ENCODE data around the gene AHDC1.
A peak's percentile ranks its signal among the peaks of the same experiment; 100 is the strongest.

AHDC1 gene

DNA sequence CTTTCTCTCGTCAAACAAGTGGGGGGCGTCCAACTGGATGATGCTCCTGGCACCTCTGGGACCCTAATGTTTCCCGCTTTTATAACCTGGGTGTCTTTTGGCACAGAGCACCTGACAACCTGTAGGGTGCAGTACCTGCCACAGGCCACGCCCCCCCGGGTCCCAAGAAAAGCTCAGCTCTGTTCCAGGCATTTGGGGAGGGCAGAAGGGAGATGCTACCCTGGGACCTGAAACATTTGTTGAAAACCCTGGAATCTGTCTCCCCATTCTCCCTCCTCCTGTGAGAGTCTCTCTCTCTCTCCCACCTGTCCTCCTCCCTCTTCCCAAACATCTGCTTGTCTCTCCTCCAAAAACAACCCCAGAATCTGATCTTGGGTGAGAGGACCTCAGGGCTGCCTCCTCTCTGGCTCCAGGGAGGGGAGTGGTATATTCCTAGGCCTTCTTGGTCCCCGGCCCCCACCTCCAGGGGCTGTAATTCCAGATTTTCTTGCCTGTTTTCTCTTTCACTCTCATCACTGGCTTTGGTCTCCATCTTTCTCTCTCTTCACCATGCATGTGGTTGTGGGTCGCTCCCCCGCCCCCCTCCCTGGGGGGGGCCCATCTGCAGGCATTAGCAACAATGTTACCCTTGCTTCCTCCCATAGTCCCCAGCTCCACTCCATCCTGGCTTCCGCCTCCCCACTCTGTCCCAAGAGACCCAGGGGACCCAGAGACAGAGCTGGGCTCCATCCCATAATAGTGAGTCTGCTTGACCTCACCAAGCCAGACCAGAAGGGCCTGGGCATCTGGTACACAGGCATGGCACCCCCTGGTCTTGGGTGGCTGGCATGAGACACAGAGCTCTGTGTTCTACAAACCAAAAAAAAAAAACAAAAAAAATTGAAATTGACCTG is 4.1 kb downstream of the AHDC1 start:
- DNase-seq (ENCODE audit: low read depth in 2 of 2), result no peak

GRCh38 chr1:27598902-27599528 is 4.9 kb downstream of the AHDC1 start:
- DNase-seq (ENCODE audit: low read depth in 2 of 2), result peak; percentile 34 to 36

DNA sequence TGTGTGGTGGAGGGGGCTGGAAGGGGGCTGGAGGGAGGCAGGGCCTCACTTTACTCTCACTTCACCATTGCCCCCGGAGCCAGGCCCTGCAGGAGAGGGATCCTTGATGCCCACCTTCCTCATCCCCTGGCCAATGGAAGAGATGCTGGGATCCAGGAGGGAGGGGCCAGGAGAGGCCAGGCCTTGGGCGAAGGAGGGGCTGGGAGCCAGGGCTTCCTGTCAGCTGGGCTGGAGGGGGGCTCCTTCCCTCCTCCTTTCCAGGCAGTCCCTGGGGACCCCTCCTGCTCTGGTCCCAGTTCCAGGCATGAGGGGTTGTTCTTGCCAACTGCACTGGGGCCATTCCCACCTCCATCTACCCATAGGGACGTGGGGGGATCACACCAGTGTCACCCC is 5.7 kb downstream of the AHDC1 start:
- no peak for DNase-seq (ENCODE audit: low read depth in 2 of 2)

- no peak for DNase-seq (ENCODE audit: low read depth in 2 of 2)
Observed at GRCh38 chr1:27597516-27598294, 6.2 kb downstream of the AHDC1 start.

DNA sequence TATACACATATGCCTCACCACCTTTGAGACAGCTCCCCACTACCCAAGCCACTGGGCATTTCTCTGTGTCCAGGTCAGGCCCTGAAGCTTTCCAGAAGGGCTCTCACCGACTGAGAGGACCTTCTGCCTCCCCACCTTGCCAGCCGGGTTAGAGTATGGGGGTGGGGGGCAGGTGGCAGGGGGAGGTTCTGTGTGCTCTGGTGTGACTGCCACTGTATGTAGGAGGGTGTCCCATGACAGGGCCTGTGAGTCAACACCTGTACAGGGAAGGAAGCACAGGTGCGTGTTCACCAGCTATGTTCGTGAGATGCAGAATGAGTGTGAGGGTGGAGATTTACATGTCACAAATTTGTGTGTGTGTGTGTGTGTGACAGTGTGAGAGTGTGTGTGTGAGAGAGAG is 7.0 kb downstream of the AHDC1 start:
- DNase-seq (ENCODE audit: low read depth in 2 of 2), result no peak

DNA sequence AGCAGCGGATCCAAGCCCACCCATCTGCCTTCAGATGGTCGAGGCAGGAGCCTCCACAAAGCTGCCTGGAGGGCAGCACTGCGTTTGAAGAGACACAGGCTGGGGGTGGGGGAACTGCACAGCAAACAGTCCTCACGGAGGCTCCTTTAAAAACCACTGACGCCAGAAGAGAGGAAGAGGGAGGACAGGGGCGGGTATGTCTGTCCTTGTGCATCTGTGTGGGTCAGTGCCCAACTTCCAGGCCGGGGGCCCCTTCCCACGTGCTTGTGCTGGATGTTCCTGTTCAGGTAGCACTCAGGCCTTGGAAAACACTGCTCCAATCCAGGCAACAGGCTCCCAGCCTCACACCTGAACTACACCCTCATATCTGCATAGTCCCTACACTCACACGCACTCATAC is 7.7 kb downstream of the AHDC1 start:
- DNase-seq (ENCODE audit: low read depth in 2 of 2), result no peak

GRCh38 chr1:27595597-27595996 is 8.3 kb downstream of the AHDC1 start:
- DNase-seq (ENCODE audit: low read depth in 2 of 2), result no peak

GRCh38 chr1:27594564-27595510 is 9.1 kb downstream of the AHDC1 start:
- DNase-seq (ENCODE audit: low read depth in 2 of 2), result no peak

- no peak for DNase-seq (ENCODE audit: low read depth in 2 of 2)
Observed at GRCh38 chr1:27593678-27594563, 10.0 kb downstream of the AHDC1 start.

DNA sequence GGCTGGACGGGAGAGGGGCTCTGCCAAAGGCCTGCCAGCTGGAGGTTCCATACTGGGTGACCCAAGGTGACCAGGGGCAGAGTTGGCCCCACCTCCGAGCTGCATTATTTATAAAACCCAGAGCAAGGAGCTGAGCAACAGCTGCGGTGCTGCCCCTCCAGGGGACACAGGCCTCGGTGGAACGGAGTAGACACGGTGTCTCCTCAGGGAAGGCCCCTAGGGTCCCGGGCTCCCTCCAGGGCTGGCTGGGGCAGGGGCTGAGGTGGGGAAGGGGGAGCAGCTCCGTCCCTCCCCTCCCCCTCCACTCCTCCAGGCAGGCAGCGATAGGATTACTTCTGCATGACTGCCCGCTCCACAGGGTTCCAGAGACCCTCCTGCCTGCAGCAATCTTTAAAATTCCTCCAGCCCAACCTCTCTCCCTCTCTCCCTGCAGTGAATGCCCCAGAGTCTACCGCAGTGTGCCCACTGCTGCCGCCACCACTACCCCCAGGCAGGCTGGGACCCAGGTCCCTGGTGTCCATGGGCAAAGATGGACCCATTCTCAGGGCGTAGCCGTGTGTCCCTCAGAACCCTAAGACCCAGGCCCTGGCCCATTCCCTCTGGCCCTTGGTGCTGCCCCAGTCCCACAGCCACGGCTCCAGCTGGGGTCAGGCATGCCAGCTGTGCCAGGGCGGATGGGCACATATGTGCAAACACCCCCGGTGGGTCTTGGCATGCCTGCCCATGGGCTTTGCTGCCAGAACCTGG is 10.8 kb downstream of the AHDC1 start:
- DNase-seq (ENCODE audit: low read depth in 2 of 2), result no peak

DNA sequence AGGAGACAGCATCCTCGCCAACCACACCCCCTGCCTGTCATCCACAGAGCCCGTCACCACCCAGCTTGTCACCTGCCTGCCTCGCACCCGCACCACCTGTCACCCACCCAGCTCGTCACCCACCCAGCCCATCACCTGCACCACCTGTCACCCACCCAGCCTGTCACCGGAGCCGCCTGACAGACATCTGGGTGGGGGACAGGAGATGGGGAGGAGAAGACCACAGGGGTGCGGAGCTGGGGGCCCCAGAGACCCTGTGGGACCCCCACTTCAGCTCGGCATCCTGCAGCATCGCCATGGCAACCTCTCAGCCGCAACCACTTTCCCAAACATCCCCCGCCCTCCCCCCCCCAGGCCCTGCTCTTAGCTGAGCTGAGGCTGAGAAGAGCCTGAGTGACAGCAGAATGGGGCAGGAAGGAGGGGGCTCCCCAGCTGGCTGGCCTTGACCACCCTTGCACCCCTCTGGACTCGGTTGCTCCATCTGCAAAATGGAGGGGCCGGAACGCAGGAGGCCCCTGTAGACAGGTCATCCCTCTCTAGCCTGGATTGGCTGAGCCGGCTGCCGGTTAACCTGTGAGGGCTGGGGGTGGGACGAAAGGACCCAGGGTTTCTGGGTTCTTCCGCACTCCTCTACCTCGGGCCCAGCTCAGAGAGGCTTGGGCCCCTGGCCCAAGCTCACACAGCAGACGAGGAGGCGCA is 11.6 kb downstream of the AHDC1 start:
- DNase-seq (ENCODE audit: low read depth in 2 of 2), result no peak

DNA sequence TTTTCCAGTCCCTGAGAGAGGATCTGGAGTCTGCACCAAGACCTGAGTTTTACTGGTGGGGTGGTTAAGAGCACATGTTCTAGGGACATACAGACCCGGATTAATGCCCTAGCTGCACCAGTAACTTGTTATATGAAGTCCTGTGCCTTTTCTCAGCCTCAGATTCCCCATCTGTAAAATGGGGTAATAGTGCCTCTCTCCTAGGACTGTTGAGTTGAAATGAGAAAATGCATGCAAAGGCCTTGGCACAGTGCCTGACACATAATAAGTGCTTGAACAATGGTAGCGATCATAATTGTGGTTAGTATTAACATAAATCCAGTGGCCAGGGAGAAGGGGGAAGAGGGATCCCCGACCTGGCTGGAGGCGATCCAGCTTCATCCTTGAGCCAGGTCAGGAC is 12.3 kb downstream of the AHDC1 start:
- no peak for DNase-seq (ENCODE audit: low read depth in 2 of 2)

GRCh38 chr1:27590917-27591508 is 12.9 kb downstream of the AHDC1 start:
- DNase-seq (ENCODE audit: low read depth in 2 of 2), result no peak

DNA sequence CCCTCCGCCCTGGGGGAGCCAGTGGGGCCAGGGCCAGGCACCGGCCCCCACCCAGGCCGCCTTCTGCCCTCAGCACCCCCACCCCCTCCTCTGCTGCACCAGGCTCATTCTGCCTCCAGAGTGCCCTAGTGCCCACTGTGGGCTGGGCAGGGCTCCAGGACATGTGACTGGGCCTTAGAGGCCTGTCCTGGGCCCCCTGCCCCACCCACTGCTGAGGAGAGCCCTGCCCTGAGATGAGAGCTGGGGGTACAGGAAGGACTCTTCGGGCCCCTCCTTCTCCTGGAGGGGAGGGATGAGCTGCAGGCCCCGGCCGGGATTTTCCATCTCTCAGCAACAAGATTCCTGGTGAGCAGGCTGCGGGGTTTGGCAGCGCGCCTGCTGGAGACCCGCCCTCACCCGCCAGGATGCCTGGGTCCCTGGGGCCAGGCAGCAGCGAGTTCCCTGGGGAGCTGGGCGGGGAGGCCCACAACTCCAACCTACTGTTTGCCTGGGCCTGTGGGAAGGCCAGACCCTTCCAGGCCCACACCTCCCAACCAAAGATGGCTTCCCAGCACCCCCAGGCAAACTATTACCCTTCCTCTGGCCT is 14.0 kb downstream of the AHDC1 start:
- no peak for DNase-seq (ENCODE audit: low read depth in 2 of 2)

DNA sequence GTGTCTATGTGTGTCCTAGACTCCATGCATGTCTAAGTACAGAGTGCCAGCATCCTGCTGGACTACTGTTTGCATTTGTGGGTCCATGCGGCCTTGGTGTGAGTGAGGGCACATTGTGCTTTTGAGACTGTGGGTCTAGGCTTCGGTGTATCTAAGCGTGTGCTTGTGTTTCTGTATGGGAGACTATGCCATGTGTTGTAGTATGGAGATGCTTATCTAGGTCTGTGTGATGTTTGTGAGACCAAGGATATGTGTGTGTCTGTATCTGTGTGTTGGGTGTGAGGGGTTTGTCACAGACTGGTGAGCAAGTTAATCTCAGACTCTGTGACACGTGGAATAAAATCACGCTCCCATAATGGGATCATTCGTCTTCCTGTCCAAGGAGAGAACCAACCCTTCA is 14.5 kb downstream of the AHDC1 start:
- DNase-seq (ENCODE audit: low read depth in 2 of 2), result no peak

DNA sequence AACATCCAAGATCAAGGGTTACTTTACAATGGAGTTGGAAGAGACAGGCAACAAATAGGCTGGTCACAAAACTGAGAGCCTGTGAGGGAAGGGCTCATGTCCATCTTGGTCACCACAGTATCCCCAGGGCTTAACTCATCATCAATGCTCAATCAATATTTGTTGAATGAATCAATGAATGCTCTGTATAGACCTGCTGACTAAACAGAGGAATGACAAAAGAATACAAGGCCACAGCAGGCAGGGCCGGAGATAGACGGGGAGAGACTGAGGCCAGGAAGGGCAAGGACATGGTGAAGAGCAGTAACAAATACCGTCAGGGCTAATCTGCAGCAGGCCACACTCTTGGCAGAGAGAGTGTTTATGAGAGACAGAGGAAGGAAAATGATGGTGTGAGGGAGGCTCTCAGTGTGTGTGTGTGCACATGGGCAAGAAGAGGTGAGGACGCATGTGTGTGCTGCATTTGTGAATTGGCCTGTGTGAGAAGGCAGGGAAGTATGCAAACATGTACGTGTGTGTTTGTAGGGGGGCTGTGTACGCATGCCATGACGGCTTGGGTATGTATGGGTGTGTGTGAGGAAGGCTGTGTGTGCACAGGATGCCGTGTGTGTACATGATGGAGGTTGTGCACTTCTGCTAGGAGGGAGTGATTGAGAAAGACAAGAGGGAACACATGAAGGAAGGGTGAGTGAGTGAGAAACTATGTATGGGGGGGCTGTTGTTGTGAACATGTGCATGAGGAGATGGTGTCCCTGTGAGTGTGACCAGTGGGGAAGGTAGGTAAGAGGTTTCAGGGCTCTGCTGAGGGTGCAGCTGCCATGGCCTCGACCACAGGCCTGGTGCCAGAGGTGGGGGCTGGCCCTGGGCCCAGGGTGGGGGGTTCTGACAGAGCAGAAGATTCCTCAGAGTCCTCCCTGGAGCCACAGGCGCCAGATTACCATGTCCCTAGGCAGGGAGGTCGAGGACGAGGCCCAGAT is 15.4 kb downstream of the AHDC1 start:
- DNase-seq (ENCODE audit: low read depth in 2 of 2), result no peak

DNA sequence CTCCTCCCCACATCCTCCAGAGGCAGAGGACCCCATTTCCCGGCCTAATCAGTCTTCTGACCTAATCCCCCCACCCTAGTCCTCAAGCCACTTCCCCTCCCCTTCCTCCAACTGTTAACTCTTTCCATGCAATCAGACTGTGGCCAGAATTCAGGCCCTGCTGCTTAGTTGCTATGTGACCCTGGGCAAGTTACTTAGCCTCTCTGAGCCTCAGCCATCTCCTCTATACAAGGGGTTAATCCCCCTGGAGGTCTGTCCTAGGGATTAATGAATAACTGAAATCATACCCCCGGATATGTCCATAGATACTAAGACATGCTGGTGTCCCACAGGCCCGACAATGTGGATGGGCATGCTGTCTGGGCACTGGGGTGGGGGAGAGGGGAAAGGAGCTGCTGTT is 18.3 kb downstream of the AHDC1 start:
- DNase-seq (ENCODE audit: low read depth in 2 of 2), result no peak

Data from stimulated activated CD8-positive, alpha-beta memory T cell treated with anti-CD3 and anti-CD28 coated beads, Interleukin-15, amount 100 ng/mL, for 4 hours (primary cell).